Measurements from ENCODE around the gene CYTH1.

CYTH1 gene

GRCh38 chr17:78728495-78728894 lies 53.6 kb downstream of the CYTH1 start:
- TF ChIP-seq YY1 (IDR thresholded peaks at IDR 0.05; ENCODE audit: low read depth) (no peak), TCF12 (IDR thresholded peaks at IDR 0.05; ENCODE audit: low read depth) (no peak), ZBTB7A (IDR thresholded peaks at IDR 0.05; ENCODE audit: low read depth) (no peak), RAD21 (IDR thresholded peaks at IDR 0.05; ENCODE audit: low read depth) (no peak), EP300 (IDR thresholded peaks at IDR 0.05; ENCODE audit: borderline replicate concordance) (no peak), NFIC (IDR thresholded peaks at IDR 0.05) (no peak), CREB1 (IDR thresholded peaks at IDR 0.05; ENCODE audit: low read depth) (no peak)
- TF ChIP-seq, protein P1, sequence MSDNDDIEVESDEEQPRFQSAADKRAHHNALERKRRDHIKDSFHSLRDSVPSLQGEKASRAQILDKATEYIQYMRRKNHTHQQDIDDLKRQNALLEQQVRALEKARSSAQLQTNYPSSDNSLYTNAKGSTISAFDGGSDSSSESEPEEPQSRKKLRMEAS (IDR thresholded peaks at IDR 0.05): no peak
- TF ChIP-seq, protein P2, sequence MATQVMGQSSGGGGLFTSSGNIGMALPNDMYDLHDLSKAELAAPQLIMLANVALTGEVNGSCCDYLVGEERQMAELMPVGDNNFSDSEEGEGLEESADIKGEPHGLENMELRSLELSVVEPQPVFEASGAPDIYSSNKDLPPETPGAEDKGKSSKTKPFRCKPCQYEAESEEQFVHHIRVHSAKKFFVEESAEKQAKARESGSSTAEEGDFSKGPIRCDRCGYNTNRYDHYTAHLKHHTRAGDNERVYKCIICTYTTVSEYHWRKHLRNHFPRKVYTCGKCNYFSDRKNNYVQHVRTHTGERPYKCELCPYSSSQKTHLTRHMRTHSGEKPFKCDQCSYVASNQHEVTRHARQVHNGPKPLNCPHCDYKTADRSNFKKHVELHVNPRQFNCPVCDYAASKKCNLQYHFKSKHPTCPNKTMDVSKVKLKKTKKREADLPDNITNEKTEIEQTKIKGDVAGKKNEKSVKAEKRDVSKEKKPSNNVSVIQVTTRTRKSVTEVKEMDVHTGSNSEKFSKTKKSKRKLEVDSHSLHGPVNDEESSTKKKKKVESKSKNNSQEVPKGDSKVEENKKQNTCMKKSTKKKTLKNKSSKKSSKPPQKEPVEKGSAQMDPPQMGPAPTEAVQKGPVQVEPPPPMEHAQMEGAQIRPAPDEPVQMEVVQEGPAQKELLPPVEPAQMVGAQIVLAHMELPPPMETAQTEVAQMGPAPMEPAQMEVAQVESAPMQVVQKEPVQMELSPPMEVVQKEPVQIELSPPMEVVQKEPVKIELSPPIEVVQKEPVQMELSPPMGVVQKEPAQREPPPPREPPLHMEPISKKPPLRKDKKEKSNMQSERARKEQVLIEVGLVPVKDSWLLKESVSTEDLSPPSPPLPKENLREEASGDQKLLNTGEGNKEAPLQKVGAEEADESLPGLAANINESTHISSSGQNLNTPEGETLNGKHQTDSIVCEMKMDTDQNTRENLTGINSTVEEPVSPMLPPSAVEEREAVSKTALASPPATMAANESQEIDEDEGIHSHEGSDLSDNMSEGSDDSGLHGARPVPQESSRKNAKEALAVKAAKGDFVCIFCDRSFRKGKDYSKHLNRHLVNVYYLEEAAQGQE (IDR thresholded peaks at IDR 0.05; ENCODE audit: low read depth): no peak

- TF ChIP-seq, protein P1 (IDR thresholded peaks at IDR 0.05): no peak
Observed at GRCh38 chr17:78727476-78728229, 54.4 kb downstream of the CYTH1 start.

DNA sequence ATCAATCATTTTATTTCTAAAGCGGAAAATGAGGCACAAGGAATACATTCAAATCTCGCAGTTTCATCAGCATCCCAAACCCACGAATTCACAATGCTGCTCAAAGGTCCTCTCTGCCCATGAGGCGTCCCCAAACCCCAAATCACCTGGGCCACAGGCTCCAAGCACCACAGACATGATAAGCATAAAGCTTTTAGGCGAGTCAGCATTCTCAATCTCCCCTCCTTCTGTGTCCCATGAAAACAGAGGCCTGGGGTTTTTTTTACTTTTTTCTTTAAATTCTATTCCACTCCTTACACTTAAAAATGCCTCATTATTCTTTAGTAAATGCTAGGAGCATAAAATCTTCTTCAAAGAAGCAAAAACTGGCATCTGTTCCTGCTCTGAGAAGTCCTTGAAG lies 55.0 kb downstream of the CYTH1 start:
- no peak for TF ChIP-seq EGR1 (IDR thresholded peaks at IDR 0.05)
- TF ChIP-seq, protein P3, sequence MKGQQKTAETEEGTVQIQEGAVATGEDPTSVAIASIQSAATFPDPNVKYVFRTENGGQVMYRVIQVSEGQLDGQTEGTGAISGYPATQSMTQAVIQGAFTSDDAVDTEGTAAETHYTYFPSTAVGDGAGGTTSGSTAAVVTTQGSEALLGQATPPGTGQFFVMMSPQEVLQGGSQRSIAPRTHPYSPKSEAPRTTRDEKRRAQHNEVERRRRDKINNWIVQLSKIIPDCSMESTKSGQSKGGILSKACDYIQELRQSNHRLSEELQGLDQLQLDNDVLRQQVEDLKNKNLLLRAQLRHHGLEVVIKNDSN (IDR thresholded peaks at IDR 0.05): no peak
- TF ChIP-seq, protein P1 (IDR thresholded peaks at IDR 0.05): no peak
- TF ChIP-seq TEAD4 (IDR thresholded peaks at IDR 0.05): no peak
- TF ChIP-seq ZBTB7A (IDR thresholded peaks at IDR 0.05; ENCODE audit: low read depth): no peak
- TF ChIP-seq FOXM1 (IDR thresholded peaks at IDR 0.05; ENCODE audit: borderline replicate concordance, low read depth): no peak
- no peak for TF ChIP-seq TAF1 (IDR thresholded peaks at IDR 0.05; ENCODE audit: low read depth)
- TF ChIP-seq CREB1 (IDR thresholded peaks at IDR 0.05; ENCODE audit: low read depth): no peak
- TF ChIP-seq, protein P2 (IDR thresholded peaks at IDR 0.05; ENCODE audit: low read depth): no peak
- TF ChIP-seq RAD21 (IDR thresholded peaks at IDR 0.05; ENCODE audit: low read depth): no peak
- no peak for TF ChIP-seq CEBPB (IDR thresholded peaks at IDR 0.05)
- TF ChIP-seq EP300 (IDR thresholded peaks at IDR 0.05; ENCODE audit: borderline replicate concordance): no peak
- TF ChIP-seq TCF12 (IDR thresholded peaks at IDR 0.05; ENCODE audit: low read depth): no peak
- no peak for TF ChIP-seq YY1 (IDR thresholded peaks at IDR 0.05; ENCODE audit: low read depth)
- no peak for TF ChIP-seq NFIC (IDR thresholded peaks at IDR 0.05)

DNA sequence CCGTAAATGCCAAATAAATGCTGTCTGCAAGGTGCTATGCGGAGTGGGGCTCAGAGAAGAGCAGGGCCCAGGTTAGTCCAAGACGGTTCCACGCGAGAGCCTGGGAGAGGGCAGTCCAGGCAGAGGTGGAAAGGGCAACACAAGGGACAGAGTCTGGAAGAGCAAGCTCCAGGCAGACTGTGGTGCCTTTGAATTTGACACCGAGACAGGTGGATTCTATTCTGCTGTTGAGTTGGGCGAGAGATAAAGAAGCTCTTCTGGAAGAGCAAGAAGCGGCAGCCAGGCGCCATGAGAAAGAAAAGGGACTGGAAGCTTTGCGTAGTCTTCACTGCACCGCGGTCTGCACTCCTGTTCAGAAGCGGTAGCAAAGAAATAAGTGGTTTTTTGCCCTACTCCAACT lies 55.6 kb downstream of the CYTH1 start:
- no peak for TF ChIP-seq CREB1 (IDR thresholded peaks at IDR 0.05; ENCODE audit: low read depth)
- TF ChIP-seq CEBPB (IDR thresholded peaks at IDR 0.05): no peak
- TF ChIP-seq NFIC (IDR thresholded peaks at IDR 0.05): no peak
- TF ChIP-seq, protein P1 (IDR thresholded peaks at IDR 0.05): no peak
- TF ChIP-seq EP300 (IDR thresholded peaks at IDR 0.05; ENCODE audit: borderline replicate concordance): no peak
- TF ChIP-seq ZBTB7A (IDR thresholded peaks at IDR 0.05; ENCODE audit: low read depth): no peak
- TF ChIP-seq RAD21 (IDR thresholded peaks at IDR 0.05; ENCODE audit: low read depth): no peak
- no peak for TF ChIP-seq TCF12 (IDR thresholded peaks at IDR 0.05; ENCODE audit: low read depth)
- TF ChIP-seq EGR1 (IDR thresholded peaks at IDR 0.05): no peak
- TF ChIP-seq, protein P2 (IDR thresholded peaks at IDR 0.05; ENCODE audit: low read depth): no peak
- no peak for TF ChIP-seq TAF1 (IDR thresholded peaks at IDR 0.05; ENCODE audit: low read depth)
- TF ChIP-seq, protein P3 (IDR thresholded peaks at IDR 0.05): no peak
- no peak for TF ChIP-seq FOXM1 (IDR thresholded peaks at IDR 0.05; ENCODE audit: borderline replicate concordance, low read depth)
- no peak for TF ChIP-seq TEAD4 (IDR thresholded peaks at IDR 0.05)
- no peak for TF ChIP-seq YY1 (IDR thresholded peaks at IDR 0.05; ENCODE audit: low read depth)

Data from Ishikawa (cell line).